GM21825 (cell line): Measurements from ENCODE around the gene LRRC2.
"Not testable (repeated sequence)": the region's sequence is repeated elsewhere in the genome, so short reads cannot be mapped to it uniquely, and the experiment has no call there.

Source experiments
- ATAC-seq: cut with Tn5 transposase; IDR thresholded peaks from one replicate; pipeline ENCODE4 v1.9.1; 2021; ENCODE audit warnings: mild to moderate bottlenecking, moderate library complexity; ENCODE audit not compliant: unreplicated experiment

LRRC2 gene, protein sequence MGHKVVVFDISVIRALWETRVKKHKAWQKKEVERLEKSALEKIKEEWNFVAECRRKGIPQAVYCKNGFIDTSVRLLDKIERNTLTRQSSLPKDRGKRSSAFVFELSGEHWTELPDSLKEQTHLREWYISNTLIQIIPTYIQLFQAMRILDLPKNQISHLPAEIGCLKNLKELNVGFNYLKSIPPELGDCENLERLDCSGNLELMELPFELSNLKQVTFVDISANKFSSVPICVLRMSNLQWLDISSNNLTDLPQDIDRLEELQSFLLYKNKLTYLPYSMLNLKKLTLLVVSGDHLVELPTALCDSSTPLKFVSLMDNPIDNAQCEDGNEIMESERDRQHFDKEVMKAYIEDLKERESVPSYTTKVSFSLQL

DNA sequence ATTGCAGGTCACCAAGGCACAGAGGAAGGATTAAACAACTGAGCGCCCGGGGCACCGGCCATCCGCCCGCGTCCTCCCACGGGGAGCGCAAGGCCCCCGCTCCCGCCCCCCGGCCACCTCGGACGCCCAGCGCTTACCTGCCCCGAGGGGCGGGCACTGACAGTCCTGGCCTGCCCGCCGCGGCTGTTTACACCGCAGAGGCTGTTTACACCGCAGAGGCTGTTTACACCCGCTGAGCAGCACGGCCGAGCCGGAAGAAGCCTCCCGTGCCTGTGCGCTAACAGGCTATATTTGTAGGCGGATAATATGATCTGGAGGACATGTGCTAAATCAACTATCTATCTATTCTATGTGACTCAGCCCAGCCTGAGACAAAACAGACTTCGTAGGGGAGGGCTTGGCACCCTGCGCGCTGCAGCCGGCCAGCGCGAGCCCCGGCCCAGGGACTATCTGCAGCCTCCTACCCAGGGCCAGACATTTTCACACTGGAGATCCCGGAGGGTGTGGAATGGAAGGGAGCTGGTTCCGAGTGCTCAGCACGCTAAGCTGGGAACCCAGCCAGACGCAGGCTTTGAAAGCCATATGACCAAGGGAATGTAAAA is at the start of gene LRRC2:
LRRC2 (minus strand) TSS at position 263 of the 602 bp plus-strand sequence. CDS start 14,711 bp downstream, outside the sequence.
- ATAC-seq: no peak

DNA sequence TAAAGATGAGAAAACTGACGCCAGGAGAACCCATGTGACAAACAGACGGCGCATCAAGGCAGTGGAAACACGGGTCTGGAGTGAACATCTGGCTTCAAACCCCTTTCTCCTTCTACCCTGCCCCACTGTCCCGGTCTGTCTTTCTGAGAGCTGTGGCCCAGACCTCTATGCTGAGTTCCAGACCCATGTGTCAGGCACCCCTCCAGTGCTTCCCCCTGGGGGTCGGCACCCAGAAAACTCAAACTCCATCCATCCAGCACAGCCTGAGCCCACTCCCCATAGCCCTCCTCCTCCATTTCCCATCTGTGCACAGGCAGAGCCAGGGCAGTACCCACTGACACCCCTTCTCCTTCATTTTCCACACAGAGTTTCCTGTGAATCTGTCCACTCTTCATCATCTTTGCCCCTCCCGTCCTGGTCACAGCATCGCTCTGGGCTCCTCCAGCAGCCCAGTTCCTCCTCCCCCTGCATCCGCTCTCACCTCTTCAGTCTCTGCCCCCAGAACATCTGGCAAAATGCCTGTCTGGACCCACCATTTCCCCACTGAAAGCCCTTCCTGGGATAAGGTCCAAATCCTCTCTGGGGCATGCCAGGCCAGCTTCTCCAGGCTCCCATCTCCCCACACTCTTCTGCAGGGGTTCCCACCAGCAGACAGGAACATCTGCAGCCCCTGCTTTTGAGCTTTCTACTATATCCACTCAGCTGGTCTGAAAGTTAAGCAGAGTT is 49.1 kb upstream of the LRRC2 start:
- ATAC-seq: no peak

DNA sequence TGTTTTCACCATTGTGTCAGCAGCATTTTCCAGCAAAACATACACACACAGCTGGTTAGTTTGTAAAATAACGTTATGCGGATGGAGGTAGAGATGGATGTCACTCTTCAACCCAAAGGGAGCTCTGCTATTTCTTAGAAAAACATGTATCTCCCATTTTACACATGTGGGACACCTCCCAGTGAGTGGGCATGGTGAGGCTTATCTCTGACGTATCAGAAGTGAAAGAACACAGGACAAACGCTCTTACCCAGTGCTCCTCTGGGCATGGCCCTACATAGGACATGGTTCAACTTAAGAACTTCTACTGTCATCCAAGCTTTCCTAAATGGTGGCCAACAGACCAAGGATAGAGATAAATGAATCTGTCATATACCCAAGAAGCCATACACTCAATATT is 48.3 kb upstream of the LRRC2 start:
- no peak for ATAC-seq

DNA sequence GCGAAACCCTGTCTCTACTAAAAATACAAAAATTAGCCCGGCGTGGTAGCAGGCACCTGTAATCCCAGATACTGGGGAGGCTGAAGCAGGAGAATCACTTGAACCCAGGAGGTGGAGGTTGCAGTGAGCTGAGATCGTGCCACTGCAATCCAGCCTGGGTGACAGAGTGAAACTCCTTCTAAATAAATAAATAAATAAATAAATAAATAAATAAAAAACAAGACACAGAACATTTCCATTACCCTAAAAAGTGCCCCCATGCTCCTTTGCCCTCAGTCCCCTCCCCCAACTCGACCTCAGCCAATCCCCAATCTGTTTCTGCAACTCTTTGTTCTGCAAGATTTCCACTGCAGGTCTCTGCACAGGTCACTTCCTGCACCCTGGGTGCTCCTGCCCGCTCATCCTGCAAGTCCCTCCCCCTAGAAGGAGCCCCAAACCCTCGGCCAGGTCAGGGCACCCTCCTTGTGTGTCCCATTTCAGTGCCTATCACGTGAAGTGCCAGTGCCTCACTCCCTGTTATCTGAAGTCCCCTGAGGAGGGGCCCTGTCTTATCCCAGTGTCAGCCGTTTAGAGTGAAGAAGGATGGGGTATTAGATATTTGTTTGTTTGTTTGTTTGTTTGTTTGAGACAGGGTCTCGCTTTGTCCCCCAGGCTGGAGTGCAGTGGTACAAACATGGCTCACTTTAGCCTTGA is 47.4 kb upstream of the LRRC2 start:
- no peak for ATAC-seq

DNA sequence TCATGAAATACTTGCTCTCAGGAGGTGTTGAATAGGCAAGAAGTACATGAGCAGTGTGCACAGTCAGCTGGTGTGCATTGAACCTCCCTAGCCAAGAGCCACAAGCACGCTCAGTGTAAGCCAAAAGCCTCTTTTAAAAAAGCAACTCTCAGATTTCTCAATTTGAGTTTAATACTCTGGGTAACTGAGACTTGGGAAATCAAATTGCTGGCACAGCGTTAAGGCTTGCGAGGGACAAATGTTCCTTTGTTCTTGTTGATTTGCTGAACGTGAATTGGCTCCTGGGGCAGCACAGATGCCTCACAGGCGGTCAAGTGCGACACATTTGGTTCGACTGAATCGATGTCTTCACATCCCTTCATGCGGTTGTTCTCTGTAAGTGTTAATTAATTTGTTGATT is 46.2 kb upstream of the LRRC2 start, which contains the start of gene FAM240A:
FAM240A (plus strand) TSS at position 202 of the 400 bp plus-strand sequence; CDS start at position 361, 159 bp downstream.
- ATAC-seq: no peak

DNA sequence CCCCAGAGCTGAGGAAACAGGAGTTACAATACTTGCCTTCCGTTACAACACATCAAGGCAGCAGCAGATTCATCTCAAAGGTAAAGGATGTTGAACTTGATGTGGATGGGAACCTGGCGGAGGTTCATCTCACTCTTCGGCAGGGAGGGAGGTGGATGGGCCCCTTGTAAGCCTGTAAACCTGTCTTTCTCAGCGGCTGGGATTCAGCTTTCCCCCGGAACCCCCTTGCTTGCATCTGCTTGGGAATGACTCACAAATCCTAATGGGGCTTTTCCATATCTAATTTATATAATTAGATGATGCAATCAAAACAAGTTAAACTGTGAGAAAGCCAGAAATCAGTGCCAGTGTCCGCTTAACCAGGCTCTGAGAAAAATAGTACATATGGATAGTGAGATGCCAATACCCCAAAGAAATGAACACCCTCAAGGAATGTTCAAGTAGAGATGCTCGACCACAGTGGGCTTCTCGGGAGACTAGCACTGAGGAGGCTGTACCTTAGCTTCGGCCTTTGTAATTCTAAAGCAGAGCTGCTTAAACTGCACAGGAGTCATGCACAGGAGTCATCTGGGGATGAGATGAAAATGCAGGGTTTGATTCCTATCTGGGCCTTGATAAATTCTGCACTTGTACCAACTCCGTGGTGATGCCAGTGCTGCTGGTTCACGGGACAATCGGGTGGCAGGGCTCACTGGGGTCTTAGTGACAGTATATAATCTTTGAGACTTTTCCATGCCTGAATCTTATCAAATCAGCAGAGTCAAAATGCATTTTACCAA is 44.0 kb upstream of the LRRC2 start:
- ATAC-seq: no peak

DNA sequence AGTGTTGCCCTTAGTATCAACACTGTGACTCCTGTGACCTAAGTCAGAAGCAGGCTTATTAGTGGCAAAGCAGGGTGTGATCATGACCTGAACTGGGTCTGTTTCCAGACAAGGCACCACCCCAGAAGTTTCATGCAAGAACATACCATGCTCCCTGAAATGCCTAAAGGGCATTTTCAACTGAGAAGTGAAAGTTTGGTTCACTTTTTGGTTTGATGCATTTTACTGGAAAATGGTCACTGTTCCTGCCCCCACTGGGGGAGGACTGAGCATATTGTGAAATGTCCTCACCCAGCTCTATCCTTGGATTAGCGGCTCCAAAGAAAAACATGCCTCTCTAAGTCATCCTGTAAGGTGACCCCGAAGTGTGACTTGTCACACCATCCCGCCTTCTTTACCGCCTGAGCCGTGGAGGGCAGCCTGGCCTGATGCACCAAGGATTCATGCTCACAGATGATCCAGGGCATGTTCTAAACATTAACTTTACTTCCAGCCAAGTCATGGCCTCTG is 43.2 kb upstream of the LRRC2 start:
- no peak for ATAC-seq

DNA sequence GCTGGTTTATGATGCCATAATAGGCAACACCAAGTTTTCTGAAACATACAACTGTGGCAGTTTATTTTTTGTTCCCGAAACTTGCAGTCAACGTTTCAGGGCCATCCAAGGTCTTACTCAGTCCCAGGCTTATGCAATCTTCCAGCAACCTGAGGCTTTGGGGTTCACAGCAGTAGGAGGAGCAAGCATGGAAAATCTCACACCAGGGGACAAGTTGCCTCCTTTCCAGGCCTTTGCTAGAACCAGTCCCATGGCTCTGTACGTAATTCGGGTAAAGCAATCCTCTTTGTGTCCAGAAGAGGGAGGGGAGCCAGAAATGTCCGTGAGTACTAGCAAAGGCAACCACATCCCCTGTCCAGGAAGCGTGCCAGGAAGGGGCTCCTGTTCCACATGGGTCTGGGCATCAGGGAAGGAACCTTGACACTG is 41.5 kb upstream of the LRRC2 start:
- ATAC-seq: no peak

DNA sequence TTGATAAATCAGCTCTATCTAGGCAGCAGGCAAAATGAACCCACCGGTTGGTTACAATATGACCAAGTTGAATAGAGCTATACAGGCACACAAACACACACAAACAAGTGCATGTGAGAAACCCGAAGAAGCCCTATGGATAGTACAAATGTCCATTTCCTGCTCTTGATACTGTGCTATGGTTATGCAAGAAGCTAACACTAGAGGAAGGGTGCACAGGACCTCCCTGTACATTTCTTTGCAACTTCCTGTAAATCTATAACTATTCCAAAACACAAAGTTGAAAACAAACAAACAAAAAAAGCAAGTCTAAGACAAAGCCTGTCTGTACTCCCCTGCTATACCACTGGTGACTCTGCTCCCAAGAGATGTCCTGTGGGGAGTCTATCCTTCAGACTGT is 38.0 kb upstream of the LRRC2 start:
- no peak for ATAC-seq

DNA sequence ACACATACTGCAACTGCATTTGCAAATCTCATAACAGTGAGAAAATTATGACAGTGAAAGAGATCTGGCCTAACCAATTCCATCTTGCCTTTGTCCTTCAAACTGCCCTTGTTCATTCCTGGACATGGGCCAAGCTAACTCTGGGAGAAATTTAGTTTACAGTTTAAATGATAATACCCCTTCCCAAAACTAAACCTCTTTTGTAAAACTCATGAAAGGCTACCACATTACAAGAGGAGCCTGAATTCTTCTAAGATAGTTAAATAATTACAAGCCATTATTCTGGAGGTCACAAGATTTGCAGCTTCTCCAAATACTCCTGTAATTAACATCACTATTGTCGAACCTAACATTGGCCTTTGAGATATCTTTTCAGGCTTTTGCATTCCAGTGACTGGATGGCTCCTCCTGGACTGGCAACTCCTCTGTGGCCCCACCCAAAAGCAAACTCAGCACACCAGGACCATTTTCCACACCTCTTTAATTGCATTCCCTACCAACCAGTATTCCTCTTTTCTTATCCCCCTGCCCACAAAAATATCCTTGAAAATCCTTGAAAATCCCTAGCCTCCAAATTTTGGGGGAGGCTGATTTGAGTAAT is 37.4 kb upstream of the LRRC2 start:
- no peak for ATAC-seq

DNA sequence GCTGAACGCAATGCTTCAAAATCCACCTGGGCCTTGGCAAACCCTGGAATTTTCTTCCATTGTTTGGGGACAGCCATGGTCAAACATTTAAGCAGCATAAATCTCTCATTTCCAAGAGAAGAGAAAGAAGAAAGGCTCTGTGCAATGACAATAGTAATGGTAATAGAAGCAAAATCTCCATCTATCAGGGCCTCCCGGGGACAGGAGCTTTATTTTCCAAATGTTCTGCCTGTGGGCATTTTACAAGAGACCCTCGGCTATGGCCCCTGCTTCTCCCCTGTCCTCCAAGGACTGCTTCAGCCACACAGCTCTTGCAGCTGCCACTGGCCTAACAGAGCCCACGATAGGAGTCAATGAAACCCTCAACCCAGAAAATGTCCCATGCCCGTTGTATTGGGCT is 33.5 kb upstream of the LRRC2 start:
- ATAC-seq: no peak

DNA sequence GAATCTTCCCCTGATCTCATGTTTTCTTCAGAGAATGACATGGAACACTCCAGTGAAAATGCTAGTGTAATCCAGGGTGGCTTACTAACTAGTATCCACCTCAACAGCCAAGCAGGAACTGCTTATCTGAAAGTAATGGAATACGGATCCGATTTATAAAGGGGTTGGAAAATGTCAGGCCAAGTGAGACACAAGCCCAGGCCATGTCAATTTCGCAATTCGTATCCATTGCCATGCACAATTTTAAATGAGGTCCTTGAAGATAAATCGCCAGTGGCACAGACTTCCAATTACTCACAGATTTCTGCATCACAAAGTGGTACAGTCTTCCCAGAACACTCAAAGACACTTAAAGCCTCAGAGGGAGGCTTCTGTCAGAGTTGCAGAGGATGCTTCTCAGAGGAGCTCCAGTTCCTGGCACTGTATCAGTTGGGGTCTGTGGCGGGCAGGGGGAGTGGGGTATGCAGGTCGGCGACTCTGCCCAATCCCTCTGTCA is 29.8 kb upstream of the LRRC2 start:
- ATAC-seq: no peak

DNA sequence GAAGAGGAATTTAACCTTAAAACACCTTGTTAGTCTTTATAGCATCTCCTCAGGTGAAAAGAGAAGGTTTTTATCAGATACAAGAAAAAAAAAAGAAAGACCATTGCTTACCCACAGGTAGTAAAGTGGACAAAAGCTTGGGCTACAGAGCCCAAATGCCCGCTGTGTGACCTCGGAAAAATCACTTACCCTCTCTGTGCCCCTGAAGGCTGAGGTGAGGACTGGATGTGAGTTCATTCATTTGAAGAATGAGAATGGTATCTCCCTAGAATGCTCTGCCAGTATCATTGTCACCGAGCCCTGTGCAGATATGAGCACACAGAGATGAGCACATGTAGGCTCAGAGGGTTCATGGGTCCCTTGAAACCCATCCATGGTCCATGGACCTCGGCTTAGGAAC is 28.6 kb upstream of the LRRC2 start:
- no peak for ATAC-seq

DNA sequence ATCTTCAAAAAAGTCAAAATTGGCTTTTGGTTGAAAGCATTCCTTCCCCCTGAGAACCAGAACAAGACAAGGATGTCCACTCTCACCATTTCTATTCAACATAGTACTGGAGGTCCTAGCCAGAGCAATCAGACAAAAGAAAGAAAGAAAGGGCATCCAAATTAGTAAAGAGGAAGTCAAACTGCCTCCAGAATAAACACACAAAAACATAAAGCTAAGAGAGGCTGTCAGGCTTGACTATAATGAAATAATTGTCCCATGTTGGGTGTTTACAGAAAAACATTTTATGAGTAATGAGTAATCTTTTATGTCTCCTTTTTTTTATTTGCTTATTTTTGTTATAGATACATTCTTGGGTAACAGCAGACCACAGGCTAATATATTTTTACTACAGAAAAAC is 27.9 kb upstream of the LRRC2 start:
- ATAC-seq: no peak

DNA sequence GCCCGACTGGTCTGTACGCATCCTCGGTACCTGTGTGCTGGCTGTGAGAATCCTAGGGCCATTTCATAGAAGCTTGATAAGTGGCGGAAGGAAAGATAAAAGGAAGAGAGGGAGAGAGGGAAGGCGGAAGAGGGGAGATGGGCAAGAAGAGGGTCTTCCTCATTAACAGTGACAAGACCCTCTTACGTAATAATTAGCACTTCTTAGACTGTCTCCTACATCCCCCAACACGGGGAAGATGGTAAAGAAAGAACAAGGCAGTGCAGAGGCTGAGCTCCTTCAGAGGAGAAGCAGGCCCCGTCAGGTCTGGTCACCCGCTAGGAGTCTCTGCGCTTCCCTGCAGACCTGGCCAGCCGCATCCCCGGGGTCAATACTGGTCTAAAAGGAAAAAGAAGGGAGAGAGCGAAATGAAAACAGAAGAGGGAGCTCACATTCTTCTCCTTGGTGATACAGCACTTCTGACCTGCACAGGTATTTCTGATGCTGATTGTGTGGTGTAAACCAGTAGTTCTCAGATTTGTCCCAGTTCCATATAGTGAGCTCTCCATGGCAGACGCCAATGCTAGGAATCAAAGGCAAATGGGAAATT is 27.3 kb upstream of the LRRC2 start:
- no peak for ATAC-seq

DNA sequence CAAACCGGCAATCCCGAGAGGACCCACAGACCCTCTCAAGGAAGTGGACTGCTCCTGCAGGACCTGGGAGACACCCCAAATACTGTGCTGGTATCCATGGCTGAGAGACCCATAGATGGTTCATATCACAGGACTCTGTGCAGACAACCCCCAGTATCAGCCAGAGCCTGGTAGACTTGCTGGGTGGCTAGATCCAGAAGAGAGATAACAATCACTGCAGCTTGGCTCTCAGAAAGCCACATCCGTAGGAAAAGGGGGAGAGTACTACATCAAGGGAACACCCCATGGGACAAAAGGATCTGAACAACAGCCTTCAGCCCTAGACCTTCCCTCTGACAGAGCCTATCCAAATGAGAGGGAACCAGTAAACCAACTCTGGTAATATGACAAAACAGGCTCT is 21.2 kb upstream of the LRRC2 start:
- ATAC-seq: not testable (repeated sequence)

DNA sequence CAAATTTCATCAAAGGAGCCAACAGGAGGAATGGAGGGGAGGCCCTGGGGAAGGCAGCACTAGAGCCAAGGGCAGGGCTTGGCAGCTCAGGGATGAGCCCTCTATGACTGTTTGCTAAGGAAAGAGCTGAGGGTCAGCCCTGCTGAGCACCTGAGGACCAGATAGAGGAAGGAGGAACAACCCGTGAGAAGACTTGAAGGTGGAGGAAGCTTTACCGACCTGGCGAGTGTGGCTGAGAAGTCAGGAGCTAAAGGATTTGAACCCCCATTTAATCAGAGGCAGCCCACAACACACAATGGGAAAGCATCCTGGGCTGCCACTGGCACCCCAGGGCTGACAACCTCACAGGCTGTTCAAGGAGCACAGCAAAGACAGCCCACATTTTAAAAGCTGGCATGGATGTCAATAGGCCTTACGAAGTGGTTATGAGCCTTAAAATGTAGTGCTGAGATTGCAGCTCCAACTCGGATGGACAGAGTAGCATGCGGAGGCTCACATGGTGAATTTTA is 20.7 kb upstream of the LRRC2 start:
- ATAC-seq: no peak

DNA sequence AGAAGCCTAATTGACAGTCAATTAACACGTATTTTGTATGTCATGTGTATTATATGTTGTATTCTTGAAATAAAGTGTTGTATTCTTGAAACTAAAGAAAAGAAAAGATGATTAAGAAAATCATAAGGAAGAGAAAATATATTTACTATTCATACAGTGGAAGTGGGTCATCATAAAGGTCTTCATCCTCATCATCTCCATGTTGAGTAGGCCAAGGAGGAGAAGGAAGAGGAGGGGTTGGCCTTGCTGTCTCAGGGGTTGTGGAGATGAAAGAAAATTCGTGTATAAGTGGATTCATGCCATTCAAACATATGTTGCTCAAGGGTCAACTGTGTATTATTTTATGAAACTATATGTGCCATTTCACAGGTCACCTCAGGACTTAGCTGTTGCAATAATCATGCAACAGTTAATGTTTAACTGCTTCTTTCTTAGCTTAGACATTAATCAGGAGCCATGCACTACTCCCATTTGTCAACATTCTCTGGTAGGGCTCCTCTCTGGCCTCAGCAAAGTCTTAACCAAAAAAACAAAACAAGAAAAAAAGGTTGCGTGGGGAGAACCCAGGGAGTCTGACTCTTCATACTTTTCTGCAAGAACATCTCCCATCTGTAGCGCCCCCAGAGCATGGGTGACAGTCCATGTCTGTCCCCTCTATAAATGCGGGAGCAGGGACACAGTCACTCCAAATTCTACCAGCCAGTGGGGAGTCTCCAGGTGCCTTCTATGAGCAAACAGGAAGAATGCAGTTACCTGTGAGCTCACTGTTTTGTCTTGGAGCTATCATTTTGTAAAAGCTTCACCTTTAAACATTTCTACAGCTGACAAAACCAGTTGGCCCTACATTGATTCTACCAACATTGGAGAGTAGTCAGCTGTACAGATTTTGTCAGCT is 19.9 kb upstream of the LRRC2 start:
- no peak for ATAC-seq
